Peyer's patch (tissue), 4 donors: ENCODE results near the gene ZFYVE9.
"Not testable (repeated sequence)": the region's sequence is repeated elsewhere in the genome, so short reads cannot be mapped to it uniquely, and the experiment has no call there.

Experiments used
- POLR2A ChIP-seq, 2 donors: fragments of 450-650 bp; IDR thresholded peaks; one replicate each; pipeline ENCODE4 v1.5.1; 2017; ENCODE audit warnings: antibody characterized with exemption in 2 of 2, mild to moderate bottlenecking in 2 of 2, moderate library complexity in 2 of 2
- TF ChIP-seq, protein P1 (sequence below), 6 experiments: fragments of 450-650 bp in 4 of 6; fragments of 200-600 bp in 2 of 6; sonication (generic) in 1 of 6; IDR thresholded peaks; one replicate each; pipeline ENCODE4 v1.5.1; 2017 to 2019; ENCODE audit warnings: antibody characterized with exemption in 6 of 6, mild to moderate bottlenecking in 3 of 6, moderate library complexity in 1 of 6

DNA sequence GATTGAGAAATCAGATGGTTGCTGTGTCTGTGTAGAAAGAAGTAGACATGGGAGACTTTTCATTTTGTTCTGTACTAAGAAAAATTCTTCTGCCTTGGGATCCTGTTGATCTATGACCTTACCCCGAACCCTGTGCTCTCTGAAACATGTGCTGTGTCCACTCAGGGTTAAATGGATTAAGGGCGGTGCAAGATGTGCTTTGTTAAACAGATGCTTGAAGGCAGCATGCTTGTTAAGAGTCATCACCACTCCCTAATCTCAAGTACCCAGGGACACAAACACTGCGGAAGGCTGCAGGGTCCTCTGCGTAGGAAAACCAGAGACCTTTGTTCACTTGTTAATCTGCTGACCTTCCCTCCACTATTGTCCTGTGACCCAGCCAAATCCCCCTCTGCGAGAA is 40.4 kb downstream of the ZFYVE9 start:
- TF ChIP-seq POLR2A (IDR thresholded peaks at IDR 0.05): not testable (repeated sequence)
- TF ChIP-seq, protein P1, sequence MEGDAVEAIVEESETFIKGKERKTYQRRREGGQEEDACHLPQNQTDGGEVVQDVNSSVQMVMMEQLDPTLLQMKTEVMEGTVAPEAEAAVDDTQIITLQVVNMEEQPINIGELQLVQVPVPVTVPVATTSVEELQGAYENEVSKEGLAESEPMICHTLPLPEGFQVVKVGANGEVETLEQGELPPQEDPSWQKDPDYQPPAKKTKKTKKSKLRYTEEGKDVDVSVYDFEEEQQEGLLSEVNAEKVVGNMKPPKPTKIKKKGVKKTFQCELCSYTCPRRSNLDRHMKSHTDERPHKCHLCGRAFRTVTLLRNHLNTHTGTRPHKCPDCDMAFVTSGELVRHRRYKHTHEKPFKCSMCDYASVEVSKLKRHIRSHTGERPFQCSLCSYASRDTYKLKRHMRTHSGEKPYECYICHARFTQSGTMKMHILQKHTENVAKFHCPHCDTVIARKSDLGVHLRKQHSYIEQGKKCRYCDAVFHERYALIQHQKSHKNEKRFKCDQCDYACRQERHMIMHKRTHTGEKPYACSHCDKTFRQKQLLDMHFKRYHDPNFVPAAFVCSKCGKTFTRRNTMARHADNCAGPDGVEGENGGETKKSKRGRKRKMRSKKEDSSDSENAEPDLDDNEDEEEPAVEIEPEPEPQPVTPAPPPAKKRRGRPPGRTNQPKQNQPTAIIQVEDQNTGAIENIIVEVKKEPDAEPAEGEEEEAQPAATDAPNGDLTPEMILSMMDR (IDR thresholded peaks at IDR 0.05): not testable (repeated sequence)
